Stomach (tissue), 4 donors: ENCODE measurements around the gene SGPL1.

Source experiments
- EP300 ChIP-seq: sonication (generic); formaldehyde crosslinking; IDR thresholded peaks from one replicate; pipeline ENCODE4 v1.6.1; 2017; ENCODE audit warnings: antibody characterized with exemption
- POLR2A ChIP-seq, 4 donors: fragments of 450-650 bp; IDR thresholded peaks; one replicate each; pipeline ENCODE4 v1.6.1; 2016; ENCODE audit warnings: antibody characterized with exemption in 4 of 4, control low read depth in 2 of 4, mild to moderate bottlenecking in 1 of 4, moderate library complexity in 1 of 4
- POLR2AphosphoS5 ChIP-seq, 3 donors: sonication (generic); formaldehyde crosslinking; IDR thresholded peaks; one replicate each; pipeline ENCODE4 v1.6.1; 2016; ENCODE audit warnings: antibody characterized with exemption in 3 of 3
- TF ChIP-seq, protein P1 (sequence below), 7 experiments: fragments of 450-650 bp in 4 of 7; fragments of 200-600 bp in 3 of 7; sonication (generic) in 3 of 7; IDR thresholded peaks; one replicate each; pipeline ENCODE4 v1.5.1; 2016 to 2019; ENCODE audit warnings: antibody characterized with exemption in 7 of 7, control low read depth in 2 of 7, mild to moderate bottlenecking in 1 of 7

DNA sequence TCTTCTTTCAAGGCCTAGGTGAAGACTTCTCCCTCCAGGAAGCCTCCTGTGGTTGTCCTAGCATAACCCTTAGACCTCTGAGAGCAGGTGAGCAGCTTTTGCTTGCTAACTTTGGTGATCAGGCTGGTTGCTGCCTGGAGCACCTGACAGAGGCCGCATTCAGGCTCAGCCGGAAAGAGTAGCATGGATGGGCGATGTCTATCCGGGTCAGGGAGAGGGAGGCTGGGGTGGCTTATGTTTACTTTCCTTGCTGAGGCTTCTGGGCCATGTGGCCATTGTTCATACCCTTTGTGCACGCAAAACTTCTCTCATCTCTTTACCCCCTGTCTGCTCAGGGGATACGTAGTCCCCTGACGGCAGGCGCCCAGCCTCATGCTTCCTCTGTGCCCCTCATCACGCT is 100.1 kb downstream of the SGPL1 start:
- TF ChIP-seq, protein P1, sequence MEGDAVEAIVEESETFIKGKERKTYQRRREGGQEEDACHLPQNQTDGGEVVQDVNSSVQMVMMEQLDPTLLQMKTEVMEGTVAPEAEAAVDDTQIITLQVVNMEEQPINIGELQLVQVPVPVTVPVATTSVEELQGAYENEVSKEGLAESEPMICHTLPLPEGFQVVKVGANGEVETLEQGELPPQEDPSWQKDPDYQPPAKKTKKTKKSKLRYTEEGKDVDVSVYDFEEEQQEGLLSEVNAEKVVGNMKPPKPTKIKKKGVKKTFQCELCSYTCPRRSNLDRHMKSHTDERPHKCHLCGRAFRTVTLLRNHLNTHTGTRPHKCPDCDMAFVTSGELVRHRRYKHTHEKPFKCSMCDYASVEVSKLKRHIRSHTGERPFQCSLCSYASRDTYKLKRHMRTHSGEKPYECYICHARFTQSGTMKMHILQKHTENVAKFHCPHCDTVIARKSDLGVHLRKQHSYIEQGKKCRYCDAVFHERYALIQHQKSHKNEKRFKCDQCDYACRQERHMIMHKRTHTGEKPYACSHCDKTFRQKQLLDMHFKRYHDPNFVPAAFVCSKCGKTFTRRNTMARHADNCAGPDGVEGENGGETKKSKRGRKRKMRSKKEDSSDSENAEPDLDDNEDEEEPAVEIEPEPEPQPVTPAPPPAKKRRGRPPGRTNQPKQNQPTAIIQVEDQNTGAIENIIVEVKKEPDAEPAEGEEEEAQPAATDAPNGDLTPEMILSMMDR (IDR thresholded peaks at IDR 0.05) = no peak
- TF ChIP-seq POLR2AphosphoS5 (IDR thresholded peaks at IDR 0.05) (no peak), POLR2A (IDR thresholded peaks at IDR 0.05) (no peak), EP300 (no peak)
